Activated T-helper 17 cell treated with anti-CD3 and anti-CD28 coated beads, Interleukin-2, amount 50 U/mL, for 72 hours (primary cell): ENCODE results near the gene MRPL57. TPM values are rescaled to one million over a fixed set of nuclear protein-coding genes. Genes with fewer than 3 reads are reported as not detected.
A peak's percentile ranks its signal among the peaks of the same experiment; 100 is the strongest.
"Not testable (repeated sequence)": the region's sequence is repeated elsewhere in the genome, so short reads cannot be mapped to it uniquely, and the experiment has no call there.

Experiments used
- ATAC-seq: fragments of 150-1000 bp; cut with Tn5 transposase; replicated peaks from 2 replicates; pipeline ENCODE4 v1.10.0; 2021; ENCODE audit warnings: mild to moderate bottlenecking, moderate library complexity
- H3K27ac Mint-ChIP-seq: one replicate; pipeline ENCODE4 v1.8.0; 2022; ENCODE audit warnings: mixed read lengths
- H3K27me3 Mint-ChIP-seq: one replicate; pipeline ENCODE4 v1.8.0; 2022; ENCODE audit warnings: mixed read lengths
- H3K36me3 Mint-ChIP-seq: one replicate; pipeline ENCODE4 v1.8.0; 2022; ENCODE audit warnings: low read depth, mild to moderate bottlenecking, mixed read lengths
- H3K4me1 Mint-ChIP-seq: one replicate; pipeline ENCODE4 v1.8.0; 2022; ENCODE audit warnings: mixed read lengths
- H3K4me3 Mint-ChIP-seq: one replicate; pipeline ENCODE4 v1.8.0; 2022; ENCODE audit warnings: mild to moderate bottlenecking, mixed read lengths
- H3K9me3 Mint-ChIP-seq: one replicate; pipeline ENCODE4 v1.8.0; 2022; ENCODE audit warnings: mixed read lengths
- total RNA-seq, 2 donors: library from RNA; stranded (reverse); gene quantifications; one replicate each; pipeline ENCODE4 v1.2.3, GENCODE V29; 2022

Gene MRPL57
- total RNA-seq, result 10 to 100 TPM; 14.7 to 23.7 TPM

GRCh38 chr13:21176215-21176981 is at the start of gene MRPL57, which contains the start of gene SKA3:
TSS of gene MRPL57 (plus strand) at chr13:21176658. CDS start at chr13:21176917, 259 bp downstream.
TSS of gene SKA3 (minus strand) at chr13:21176552. CDS start at chr13:21176477, 75 bp downstream.
- peak; percentile 95 for ATAC-seq
- H3K27ac Mint-ChIP-seq, result peak within 1 kb of the TSS; percentile 95
- H3K27me3 Mint-ChIP-seq, result no peaks in the 10 kb centered on the region

GRCh38 chr13:21130116-21130515 is 46.3 kb upstream of the MRPL57 start:
- ATAC-seq, result no peak
- no peaks in the 10 kb centered on the region for H3K9me3 Mint-ChIP-seq

More at GRCh38 chr13:21176215-21176981, at the start of gene MRPL57, which contains the start of gene SKA3:
- Mint-ChIP-seq H3K36me3 (peaks cover 28% of the 10 kb centered on the region), H3K4me1 (peaks cover 5% of the 10 kb centered on the region), H3K4me3 (peak within 1 kb of the TSS; percentile 98), H3K9me3 (no peaks in the 10 kb centered on the region)

GRCh38 chr13:21133077-21133476 is 43.4 kb upstream of the MRPL57 start:
- Mint-ChIP-seq H3K27ac (no peak overlapping the region), H3K4me3 (no peak overlapping the region), H3K36me3 (no peaks in the 10 kb centered on the region), H3K9me3 (no peaks in the 10 kb centered on the region), H3K27me3 (peaks cover 15% of the 10 kb centered on the region), H3K4me1 (no peaks in the 10 kb centered on the region)
- no peak for ATAC-seq

More at GRCh38 chr13:21130116-21130515, 46.3 kb upstream of the MRPL57 start:
- H3K4me3 Mint-ChIP-seq, result no peak overlapping the region
- no peak overlapping the region for H3K27ac Mint-ChIP-seq
- peaks cover 8% of the 10 kb centered on the region for H3K27me3 Mint-ChIP-seq
- no peaks in the 10 kb centered on the region for H3K36me3 Mint-ChIP-seq
- no peaks in the 10 kb centered on the region for H3K4me1 Mint-ChIP-seq

GRCh38 chr13:21134475-21134874 is 42.0 kb upstream of the MRPL57 start:
- no peak for ATAC-seq
- no peak overlapping the region for H3K4me3 Mint-ChIP-seq
- no peaks in the 10 kb centered on the region for H3K36me3 Mint-ChIP-seq
- H3K4me1 Mint-ChIP-seq, result peaks cover under 1% of the 10 kb centered on the region
- peaks cover 15% of the 10 kb centered on the region for H3K27me3 Mint-ChIP-seq
- H3K27ac Mint-ChIP-seq, result no peak overlapping the region
- no peaks in the 10 kb centered on the region for H3K9me3 Mint-ChIP-seq

- H3K4me1 Mint-ChIP-seq, H3K4me3 Mint-ChIP-seq, H3K9me3 Mint-ChIP-seq, H3K27ac Mint-ChIP-seq, H3K36me3 Mint-ChIP-seq, ATAC-seq: not testable (repeated sequence)
- peaks cover 11% of the 10 kb centered on the region for H3K27me3 Mint-ChIP-seq
Measured at GRCh38 chr13:21135833-21136232, 40.6 kb upstream of the MRPL57 start.

- Mint-ChIP-seq H3K4me3 (no peak overlapping the region), H3K4me1 (peaks cover 6% of the 10 kb centered on the region), H3K27me3 (peaks cover 9% of the 10 kb centered on the region), H3K27ac (no peak overlapping the region), H3K9me3 (no peaks in the 10 kb centered on the region), H3K36me3 (peaks cover 27% of the 10 kb centered on the region)
- no peak for ATAC-seq
Measured at GRCh38 chr13:21137696-21138095, 38.8 kb upstream of the MRPL57 start.

- peak overlapping the region; percentile 48 for H3K27ac Mint-ChIP-seq
- ATAC-seq, result no peak
- no peaks in the 10 kb centered on the region for H3K9me3 Mint-ChIP-seq
Measured at GRCh38 chr13:21138561-21138960, 37.9 kb upstream of the MRPL57 start.

GRCh38 chr13:21139374-21139773 is 37.1 kb upstream of the MRPL57 start:
- H3K27me3 Mint-ChIP-seq, result peaks cover 7% of the 10 kb centered on the region
- no peaks in the 10 kb centered on the region for H3K9me3 Mint-ChIP-seq
- H3K4me1 Mint-ChIP-seq, result peaks cover 15% of the 10 kb centered on the region
- peak overlapping the region; percentile 94 for H3K27ac Mint-ChIP-seq
- H3K36me3 Mint-ChIP-seq, result peaks cover 42% of the 10 kb centered on the region
- H3K4me3 Mint-ChIP-seq, result peak overlapping the region; percentile 85
- no peak for ATAC-seq

More at GRCh38 chr13:21138561-21138960, 37.9 kb upstream of the MRPL57 start:
- Mint-ChIP-seq H3K27me3 (peaks cover 7% of the 10 kb centered on the region), H3K4me3 (peak overlapping the region; percentile 85), H3K36me3 (peaks cover 36% of the 10 kb centered on the region), H3K4me1 (peaks cover 12% of the 10 kb centered on the region)

- no peak for ATAC-seq
- no peaks in the 10 kb centered on the region for H3K27me3 Mint-ChIP-seq
- peak overlapping the region; percentile 79 for H3K27ac Mint-ChIP-seq
- H3K9me3 Mint-ChIP-seq, result no peaks in the 10 kb centered on the region
- H3K4me1 Mint-ChIP-seq, result peaks cover 21% of the 10 kb centered on the region
- peak overlapping the region; percentile 71 for H3K4me3 Mint-ChIP-seq
- peaks cover 76% of the 10 kb centered on the region for H3K36me3 Mint-ChIP-seq
Measured at GRCh38 chr13:21142766-21143165, 33.7 kb upstream of the MRPL57 start.

- Mint-ChIP-seq H3K27ac (peak overlapping the region; percentile 8), H3K9me3 (no peaks in the 10 kb centered on the region), H3K27me3 (no peaks in the 10 kb centered on the region), H3K4me1 (peaks cover 17% of the 10 kb centered on the region), H3K4me3 (no peak overlapping the region), H3K36me3 (peaks cover 56% of the 10 kb centered on the region)
- no peak for ATAC-seq
Measured at GRCh38 chr13:21147827-21148226, 28.6 kb upstream of the MRPL57 start.

GRCh38 chr13:21148557-21149258 is 27.8 kb upstream of the MRPL57 start:
- Mint-ChIP-seq H3K27ac (no peak overlapping the region), H3K9me3 (no peaks in the 10 kb centered on the region), H3K4me3 (no peak overlapping the region), H3K4me1 (peaks cover 10% of the 10 kb centered on the region), H3K36me3 (peaks cover 47% of the 10 kb centered on the region), H3K27me3 (no peaks in the 10 kb centered on the region)
- peak; percentile 75 for ATAC-seq

GRCh38 chr13:21149568-21149967 is 26.9 kb upstream of the MRPL57 start:
- H3K27ac Mint-ChIP-seq, result no peak overlapping the region
- peaks cover 40% of the 10 kb centered on the region for H3K36me3 Mint-ChIP-seq
- H3K4me3 Mint-ChIP-seq, result no peak overlapping the region
- peaks cover 8% of the 10 kb centered on the region for H3K4me1 Mint-ChIP-seq
- no peaks in the 10 kb centered on the region for H3K27me3 Mint-ChIP-seq
- ATAC-seq, result peak; percentile 42
- no peaks in the 10 kb centered on the region for H3K9me3 Mint-ChIP-seq

GRCh38 chr13:21150013-21150412 is 26.4 kb upstream of the MRPL57 start:
- H3K4me1 Mint-ChIP-seq, result peaks cover 8% of the 10 kb centered on the region
- no peak overlapping the region for H3K4me3 Mint-ChIP-seq
- H3K36me3 Mint-ChIP-seq, result peaks cover 36% of the 10 kb centered on the region
- no peak for ATAC-seq
- no peak overlapping the region for H3K27ac Mint-ChIP-seq
- no peaks in the 10 kb centered on the region for H3K9me3 Mint-ChIP-seq
- H3K27me3 Mint-ChIP-seq, result no peaks in the 10 kb centered on the region

GRCh38 chr13:21152251-21152899 is 24.1 kb upstream of the MRPL57 start:
- Mint-ChIP-seq H3K9me3 (no peaks in the 10 kb centered on the region), H3K36me3 (peaks cover 12% of the 10 kb centered on the region), H3K4me3 (no peak overlapping the region), H3K4me1 (peaks cover 7% of the 10 kb centered on the region), H3K27me3 (no peaks in the 10 kb centered on the region), H3K27ac (no peak overlapping the region)
- no peak for ATAC-seq
